Transverse colon (tissue), 4 donors: Measurements from ENCODE around the gene CTSO. TPM values are rescaled to one million over a fixed set of nuclear protein-coding genes. Genes with fewer than 3 reads are reported as not detected.
"Not testable (repeated sequence)": the region's sequence is repeated elsewhere in the genome, so short reads cannot be mapped to it uniquely, and the experiment has no call there.

Experiments used
- DNase-seq: peaks from one replicate; pipeline ENCODE4 v3.0.0-alpha.2; 2019
- H3K27ac ChIP-seq, 4 donors: fragments of 200-600 bp; sonication (generic); 2 replicates each; pipeline ENCODE4 v1.5.1; 2016 to 2018; ENCODE audit warnings: inconsistent platforms in 4 of 4
- H3K27me3 ChIP-seq: fragments of 200-600 bp; sonication (generic); 2 replicates; pipeline ENCODE4 v1.5.1; 2017; ENCODE audit warnings: inconsistent platforms
- H3K36me3 ChIP-seq, 4 donors: fragments of 200-600 bp; sonication (generic); 2 replicates each; pipeline ENCODE4 v1.5.1; 2017 to 2019; ENCODE audit warnings: inconsistent platforms in 4 of 4
- H3K4me1 ChIP-seq, 4 donors: fragments of 200-600 bp; sonication (generic); 2 replicates each; pipeline ENCODE4 v1.5.1; 2017 to 2020; ENCODE audit warnings: inconsistent platforms in 4 of 4
- H3K4me3 ChIP-seq, 4 donors: fragments of 200-600 bp; sonication (generic); 1 replicate in 1 of 4; 2 replicates in 3 of 4; pipeline versions ENCODE4 v1.5.1 to v1.6.1; 2017 to 2019; ENCODE audit warnings: inconsistent platforms in 4 of 4
- H3K9me3 ChIP-seq, 2 donors: fragments of 200-600 bp; sonication (generic); 2 replicates each; pipeline ENCODE4 v1.5.1; 2017 to 2019; ENCODE audit warnings: inconsistent platforms in 2 of 2
- EP300 ChIP-seq: sonication (generic); formaldehyde crosslinking; IDR thresholded peaks from one replicate; pipeline ENCODE4 v1.6.1; 2017; ENCODE audit warnings: antibody characterized with exemption, low read depth
- POLR2A ChIP-seq: fragments of 450-650 bp; IDR thresholded peaks from one replicate; pipeline ENCODE4 v1.6.1; 2016; ENCODE audit warnings: antibody characterized with exemption, mild to moderate bottlenecking, moderate library complexity
- POLR2AphosphoS5 ChIP-seq, 3 donors: sonication (generic); formaldehyde crosslinking; IDR thresholded peaks; one replicate each; pipeline ENCODE4 v1.6.1; 2016; ENCODE audit warnings: antibody characterized with exemption in 3 of 3
- WGBS, 2 donors: methylation state at CpG; one replicate each; pipeline ENCODE4 v1.1.5; 2018; ENCODE audit warnings: low coverage in 1 of 2; 5-methylcytosine and 5-hydroxymethylcytosine counted together
- in situ Hi-C, 4 donors: fragments of 200-750 bp; cut with MboI; loops; one replicate each; pipeline versions ENCODE4 v1.15.0 to v1.15.1; 2017; ENCODE audit warnings: low sequenced_read_pairs in 3 of 4, low pct_ligation_motif_present in 1 of 4, low pct_unique_long_range_greater_than_20kb in 1 of 4
- intact Hi-C: fragments of 100-400 bp; cut with DNase I; formaldehyde crosslinking; loops from one replicate; pipeline ENCODE4 v1.15.1; 2023; ENCODE audit warnings: low total_unique reads
- total RNA-seq, 4 donors: library from RNA; depleted of rRNA; stranded (reverse); fragments of >200 nt; gene quantifications; one replicate each; pipeline ENCODE4 v1.1.0, GENCODE V29; 2016
- TF ChIP-seq, protein P1 (sequence below), 5 experiments: fragments of 200-600 bp in 3 of 5; fragments of 450-650 bp in 2 of 5; sonication (generic) in 3 of 5; IDR thresholded peaks; 1 replicate in 2 of 5; 2 replicates in 3 of 5; pipeline ENCODE4 v1.5.1; 2016 to 2017; ENCODE audit warnings: antibody characterized with exemption in 5 of 5, inconsistent platforms in 3 of 5, mild to moderate bottlenecking in 2 of 5, moderate library complexity in 1 of 5

Gene CTSO
- total RNA-seq, 4 donors from 2014 or later, result 8.2 to 18.7 (median 12.5) TPM; not detected in 1

DNA sequence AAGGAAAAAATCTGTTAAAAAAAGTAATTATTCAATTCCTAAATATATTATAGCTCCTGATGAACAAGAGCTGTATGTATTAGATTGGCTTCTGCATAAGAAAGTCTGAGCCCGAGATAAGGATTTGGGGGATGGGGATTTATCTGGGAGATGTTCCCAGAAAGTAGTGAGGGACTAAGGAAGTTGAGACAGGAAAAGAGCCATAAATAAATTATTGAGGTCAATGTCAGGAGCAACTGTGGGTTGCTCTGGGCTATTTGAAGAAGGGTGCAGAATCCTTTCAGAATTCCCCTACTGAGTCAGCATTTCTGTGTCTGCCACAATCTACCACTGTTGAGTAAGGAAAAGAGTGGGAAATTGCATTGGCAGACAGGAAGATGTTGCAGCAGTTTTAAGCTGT is 53.3 kb downstream of the CTSO start:
- in situ Hi-C loops (no loop called here), intact Hi-C loops (no loop called here)
- no peak for DNase-seq
- H3K27ac ChIP-seq, result no peak overlapping the region
- 50 to 56% methylated on average over 1 of the region's 1 CpG for WGBS, 2 donors
- TF ChIP-seq POLR2A (no peak), EP300 (no peak), POLR2AphosphoS5 (IDR thresholded peaks at IDR 0.05) (no peak)
- TF ChIP-seq, protein P1, sequence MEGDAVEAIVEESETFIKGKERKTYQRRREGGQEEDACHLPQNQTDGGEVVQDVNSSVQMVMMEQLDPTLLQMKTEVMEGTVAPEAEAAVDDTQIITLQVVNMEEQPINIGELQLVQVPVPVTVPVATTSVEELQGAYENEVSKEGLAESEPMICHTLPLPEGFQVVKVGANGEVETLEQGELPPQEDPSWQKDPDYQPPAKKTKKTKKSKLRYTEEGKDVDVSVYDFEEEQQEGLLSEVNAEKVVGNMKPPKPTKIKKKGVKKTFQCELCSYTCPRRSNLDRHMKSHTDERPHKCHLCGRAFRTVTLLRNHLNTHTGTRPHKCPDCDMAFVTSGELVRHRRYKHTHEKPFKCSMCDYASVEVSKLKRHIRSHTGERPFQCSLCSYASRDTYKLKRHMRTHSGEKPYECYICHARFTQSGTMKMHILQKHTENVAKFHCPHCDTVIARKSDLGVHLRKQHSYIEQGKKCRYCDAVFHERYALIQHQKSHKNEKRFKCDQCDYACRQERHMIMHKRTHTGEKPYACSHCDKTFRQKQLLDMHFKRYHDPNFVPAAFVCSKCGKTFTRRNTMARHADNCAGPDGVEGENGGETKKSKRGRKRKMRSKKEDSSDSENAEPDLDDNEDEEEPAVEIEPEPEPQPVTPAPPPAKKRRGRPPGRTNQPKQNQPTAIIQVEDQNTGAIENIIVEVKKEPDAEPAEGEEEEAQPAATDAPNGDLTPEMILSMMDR (IDR thresholded peaks at IDR 0.05), result no peak
- no peaks in the 10 kb centered on the region for H3K9me3 ChIP-seq
- no peaks in the 10 kb centered on the region for H3K4me1 ChIP-seq
- no peaks in the 10 kb centered on the region for H3K27me3 ChIP-seq
- no peak overlapping the region for H3K4me3 ChIP-seq
- H3K36me3 ChIP-seq, result no peaks in the 10 kb centered on the region

DNA sequence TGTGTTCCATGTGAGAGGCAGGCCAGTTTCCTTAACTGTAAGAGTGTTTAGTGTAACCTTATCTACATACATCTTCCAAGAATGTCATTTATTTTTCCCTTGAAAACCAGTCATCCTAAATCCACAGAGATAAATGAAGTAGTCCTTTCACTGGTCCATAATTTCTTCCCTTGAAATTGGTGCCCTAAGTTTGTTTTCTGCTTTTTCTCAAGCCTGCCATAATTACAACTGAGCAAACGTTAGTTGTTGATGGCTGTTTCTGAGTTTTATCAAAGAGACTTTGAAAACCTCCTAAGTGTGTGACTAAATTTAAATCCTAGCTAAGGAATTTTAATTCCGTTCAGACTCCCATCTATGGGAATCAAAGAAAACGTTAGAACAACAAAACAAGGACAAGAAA is 53.8 kb downstream of the CTSO start:
- H3K4me1 ChIP-seq, result no peaks in the 10 kb centered on the region
- H3K27me3 ChIP-seq, result no peaks in the 10 kb centered on the region
- H3K4me3 ChIP-seq, result no peak overlapping the region
- no peak for TF ChIP-seq POLR2AphosphoS5 (IDR thresholded peaks at IDR 0.05)
- TF ChIP-seq EP300, result no peak
- TF ChIP-seq POLR2A, result no peak
- TF ChIP-seq, protein P1 (IDR thresholded peaks at IDR 0.05), result no peak
- H3K27ac ChIP-seq, result no peak overlapping the region
- DNase-seq, result no peak
- no peaks in the 10 kb centered on the region for H3K9me3 ChIP-seq
- WGBS, 2 donors, result 10 to 11% methylated on average over 3 of the region's 3 CpGs
- intact Hi-C loops, result no loop called here
- in situ Hi-C loops, result no loop called here
- no peaks in the 10 kb centered on the region for H3K36me3 ChIP-seq

DNA sequence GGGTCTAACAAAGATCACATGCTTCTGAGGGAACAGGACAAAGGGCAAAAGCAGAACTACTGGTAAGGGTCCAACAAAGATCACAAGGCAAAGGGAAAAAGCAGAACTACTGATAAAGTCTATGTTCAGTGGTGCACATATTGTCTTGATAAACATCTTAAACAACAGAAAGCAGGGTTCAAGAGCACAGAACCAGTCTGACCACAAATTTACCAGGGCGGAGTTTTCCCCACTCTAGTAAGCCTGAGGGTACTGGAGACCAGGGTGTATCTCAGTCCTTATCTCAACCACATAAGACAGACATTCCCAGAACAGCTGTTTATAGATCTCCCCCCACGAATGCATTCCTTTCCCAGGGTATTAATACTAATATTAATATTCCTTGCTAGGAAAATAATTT is 55.3 kb downstream of the CTSO start:
- H3K4me3 ChIP-seq, DNase-seq, H3K27ac ChIP-seq, in situ Hi-C loops, H3K27me3 ChIP-seq, H3K36me3 ChIP-seq, H3K9me3 ChIP-seq, intact Hi-C loops, H3K4me1 ChIP-seq: not testable (repeated sequence)
- WGBS, 2 donors, result 79 to 87% methylated on average over 2 of the region's 2 CpGs

DNA sequence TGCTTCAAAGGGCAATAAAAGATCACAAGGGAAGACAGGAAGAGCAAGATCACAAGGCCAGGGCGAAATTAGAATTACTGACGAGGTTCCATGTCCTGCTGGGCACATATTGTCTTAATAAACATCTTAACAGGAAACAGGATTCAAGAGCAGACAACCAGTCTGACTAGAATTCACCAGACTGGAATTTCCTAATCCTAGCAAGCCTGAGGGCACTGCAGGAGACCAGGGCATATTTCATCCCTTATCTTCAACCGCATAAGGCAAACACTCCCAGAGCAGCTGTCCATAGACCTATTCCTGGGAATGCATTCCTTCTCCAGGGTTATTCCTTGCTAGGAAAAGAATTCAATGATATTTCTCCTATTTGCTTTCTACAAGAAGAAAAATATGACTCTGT is 62.6 kb downstream of the CTSO start:
- Histone ChIP-seq H3K4me1 (no peaks in the 10 kb centered on the region), H3K27ac (no peak overlapping the region), H3K36me3 (no peaks in the 10 kb centered on the region), H3K4me3 (no peak overlapping the region), H3K9me3 (no peaks in the 10 kb centered on the region), H3K27me3 (no peaks in the 10 kb centered on the region)
- in situ Hi-C loops (no loop called here), intact Hi-C loops (no loop called here)
- 68 to 100% methylated on average over 1 to 3 of the region's 3 CpGs for WGBS, 2 donors
- TF ChIP-seq POLR2AphosphoS5 (IDR thresholded peaks at IDR 0.05) (no peak), EP300 (no peak), POLR2A (no peak)
- TF ChIP-seq, protein P1 (IDR thresholded peaks at IDR 0.05), result no peak
- DNase-seq, result no peak

DNA sequence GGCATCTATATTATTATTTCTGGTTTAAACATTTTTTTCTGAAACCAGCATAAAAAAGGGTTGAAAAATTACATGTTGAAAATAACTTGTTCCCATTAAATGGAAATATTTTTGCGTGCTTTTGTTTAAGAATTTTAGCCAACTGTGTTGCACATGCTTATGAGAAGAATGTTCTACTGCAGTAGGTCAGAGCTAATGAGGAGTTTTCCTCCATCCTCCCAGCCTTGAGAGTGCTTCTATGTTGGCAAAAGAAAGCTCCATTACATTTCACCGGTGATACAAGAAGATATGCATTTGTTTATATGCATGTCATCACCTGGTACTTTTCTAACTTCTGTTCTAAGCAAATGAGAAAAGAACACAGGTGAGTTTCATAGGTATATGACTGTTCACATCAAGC is 63.7 kb downstream of the CTSO start:
- intact Hi-C loops, result no loop called here
- Histone ChIP-seq H3K4me1 (no peaks in the 10 kb centered on the region), H3K27ac (no peak overlapping the region), H3K9me3 (no peaks in the 10 kb centered on the region), H3K4me3 (no peak overlapping the region), H3K27me3 (no peaks in the 10 kb centered on the region), H3K36me3 (no peaks in the 10 kb centered on the region)
- in situ Hi-C loops, result no loop called here
- TF ChIP-seq POLR2A (no peak), POLR2AphosphoS5 (IDR thresholded peaks at IDR 0.05) (no peak), EP300 (no peak)
- TF ChIP-seq, protein P1 (IDR thresholded peaks at IDR 0.05), result no peak
- no peak for DNase-seq
- 78 to 81% methylated on average over 2 of the region's 2 CpGs for WGBS, 2 donors
